Measurements from ENCODE around the gene PLEKHA5. TPM values are rescaled to one million over a fixed set of nuclear protein-coding genes. Genes with fewer than 3 reads are reported as not detected.

PLEKHA5 gene
- total and polyA plus RNA-seq, 2 of the 4 experiments (the other 2 are of a cell fraction): 5.3 to 12.2 TPM

DNA sequence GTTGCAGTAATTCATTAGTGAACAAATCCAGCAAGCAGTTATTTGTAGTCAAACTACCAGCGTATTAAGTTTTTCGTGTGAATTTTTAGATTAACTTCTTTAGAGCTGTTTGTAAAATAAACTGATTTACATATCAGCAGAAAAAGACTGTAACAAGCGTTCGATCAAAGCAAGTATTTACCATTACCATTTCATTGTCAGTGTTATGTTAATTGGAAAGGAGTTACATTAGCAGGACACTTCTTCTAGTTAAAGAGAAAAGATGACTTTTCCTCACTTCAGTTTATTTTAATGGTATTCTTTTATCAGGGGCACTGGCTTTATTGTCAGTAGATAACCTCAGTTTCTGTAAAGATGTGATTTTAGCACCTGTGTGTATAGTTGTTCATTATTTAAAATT, 158.6 kb downstream of the PLEKHA5 start:
- no peak overlapping the region for H3K4me2 ChIP-seq (ENCODE audit: low read depth, low read length)
- H2AFZ ChIP-seq (replicated peaks; ENCODE audit: low read length, poor library complexity): no peak overlapping the region
- no peak overlapping the region for H3K4ac ChIP-seq (ENCODE audit: low read depth, low read length)
- peaks cover 0 to 4% of the 10 kb centered on the region in 2 experiments; a peak in 1 of 4 replicates for H3K79me1 ChIP-seq (ENCODE audit: low read depth in 1 of 2, low read length in 2 of 2)
- in situ Hi-C loops (cut with MboI; ENCODE audit: low sequenced_read_pairs): loop anchor here (25.0 kb wide), 1 partner anchor 851 kb away; no protein-coding TSS in a partner anchor
- H3K9me3 ChIP-seq (ENCODE audit: control insufficient read depth, insufficient read depth, low read length): no peaks in the 10 kb centered on the region
- H4K20me1 ChIP-seq (ENCODE audit: insufficient read depth, low read length): no peaks in the 10 kb centered on the region
- H3K9me1 ChIP-seq (ENCODE audit: insufficient read depth, low read length): no peaks in the 10 kb centered on the region
- H3K18ac ChIP-seq (ENCODE audit: low read depth, low read length): no peak overlapping the region
- H4K91ac ChIP-seq (ENCODE audit: insufficient read depth, low read depth, low read length): no peak overlapping the region
- H2BK120ac ChIP-seq (ENCODE audit: low read depth, low read length): no peak overlapping the region
- H3K27ac ChIP-seq (ENCODE audit: insufficient read depth, low read length): no peak overlapping the region
- no peak overlapping the region for H2AK5ac ChIP-seq (ENCODE audit: low read depth, low read length)
- H2BK20ac ChIP-seq (ENCODE audit: low read depth, low read length): no peak overlapping the region
- H3K27me3 ChIP-seq (ENCODE audit: control insufficient read depth, insufficient read depth, low read length): no peaks in the 10 kb centered on the region
- intact Hi-C loops (cut with micrococcal nuclease): loop anchor here (5.0 to 10.0 kb wide), 4 partner anchors 101 to 1033 kb away; no protein-coding TSS in a partner anchor
- ChIA-PET CTCF (interaction anchor here (0.9 to 1.3 kb wide), 4 partner anchors 12 to 66 kb away, joined by 3 to 5 read pairs (median 3); no protein-coding TSS in a partner anchor), POLR2A (ENCODE audit: unreplicated experiment) (no interaction called here)
- dilution Hi-C loops (cut with HindIII; ENCODE audit: low sequenced_read_pairs, unreplicated experiment): no loop called here
- peaks cover 21% of the 10 kb centered on the region for H3K36me3 ChIP-seq (ENCODE audit: control insufficient read depth, insufficient read depth, low read length)
- H3K23ac ChIP-seq (ENCODE audit: low read depth, low read length): no peak overlapping the region
- TF ChIP-seq RFX5 (IDR thresholded peaks at IDR 0.05; ENCODE audit: low read depth, low read length) (no peak), MXI1 (IDR thresholded peaks at IDR 0.05; ENCODE audit: borderline replicate concordance, low read depth, low read length) (no peak), MAFK (IDR thresholded peaks at IDR 0.05; ENCODE audit: low read depth, low read length) (no peak), RAD21 (IDR thresholded peaks at IDR 0.05; ENCODE audit: low read length) (no peak), CEBPB (IDR thresholded peaks at IDR 0.05; ENCODE audit: low read depth, low read length) (no peak), RCOR1 (IDR thresholded peaks at IDR 0.05; ENCODE audit: insufficient replicate concordance, low read length) (no peak), BHLHE40 (IDR thresholded peaks at IDR 0.05; ENCODE audit: low read depth, low read length) (no peak), NFE2L2 (IDR thresholded peaks at IDR 0.05; ENCODE audit: low read depth, low read length) (no peak), MAZ (IDR thresholded peaks at IDR 0.05; ENCODE audit: borderline replicate concordance, low read depth, low read length) (no peak), FOS (IDR thresholded peaks at IDR 0.05; ENCODE audit: low read depth, low read length) (no peak), CHD1 (IDR thresholded peaks at IDR 0.05; ENCODE audit: low read depth, low read length) (no peak), POLR2A (IDR thresholded peaks at IDR 0.05; ENCODE audit: low read depth, low read length) (no peak), SMC3 (IDR thresholded peaks at IDR 0.05; ENCODE audit: low read depth, low read length) (no peak)
- TF ChIP-seq, protein P1, sequence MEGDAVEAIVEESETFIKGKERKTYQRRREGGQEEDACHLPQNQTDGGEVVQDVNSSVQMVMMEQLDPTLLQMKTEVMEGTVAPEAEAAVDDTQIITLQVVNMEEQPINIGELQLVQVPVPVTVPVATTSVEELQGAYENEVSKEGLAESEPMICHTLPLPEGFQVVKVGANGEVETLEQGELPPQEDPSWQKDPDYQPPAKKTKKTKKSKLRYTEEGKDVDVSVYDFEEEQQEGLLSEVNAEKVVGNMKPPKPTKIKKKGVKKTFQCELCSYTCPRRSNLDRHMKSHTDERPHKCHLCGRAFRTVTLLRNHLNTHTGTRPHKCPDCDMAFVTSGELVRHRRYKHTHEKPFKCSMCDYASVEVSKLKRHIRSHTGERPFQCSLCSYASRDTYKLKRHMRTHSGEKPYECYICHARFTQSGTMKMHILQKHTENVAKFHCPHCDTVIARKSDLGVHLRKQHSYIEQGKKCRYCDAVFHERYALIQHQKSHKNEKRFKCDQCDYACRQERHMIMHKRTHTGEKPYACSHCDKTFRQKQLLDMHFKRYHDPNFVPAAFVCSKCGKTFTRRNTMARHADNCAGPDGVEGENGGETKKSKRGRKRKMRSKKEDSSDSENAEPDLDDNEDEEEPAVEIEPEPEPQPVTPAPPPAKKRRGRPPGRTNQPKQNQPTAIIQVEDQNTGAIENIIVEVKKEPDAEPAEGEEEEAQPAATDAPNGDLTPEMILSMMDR (conservative IDR thresholded peaks at IDR 0.05; ENCODE audit: low read depth, low read length): no peak
- TF ChIP-seq, protein P2, sequence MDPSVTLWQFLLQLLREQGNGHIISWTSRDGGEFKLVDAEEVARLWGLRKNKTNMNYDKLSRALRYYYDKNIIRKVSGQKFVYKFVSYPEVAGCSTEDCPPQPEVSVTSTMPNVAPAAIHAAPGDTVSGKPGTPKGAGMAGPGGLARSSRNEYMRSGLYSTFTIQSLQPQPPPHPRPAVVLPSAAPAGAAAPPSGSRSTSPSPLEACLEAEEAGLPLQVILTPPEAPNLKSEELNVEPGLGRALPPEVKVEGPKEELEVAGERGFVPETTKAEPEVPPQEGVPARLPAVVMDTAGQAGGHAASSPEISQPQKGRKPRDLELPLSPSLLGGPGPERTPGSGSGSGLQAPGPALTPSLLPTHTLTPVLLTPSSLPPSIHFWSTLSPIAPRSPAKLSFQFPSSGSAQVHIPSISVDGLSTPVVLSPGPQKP (IDR thresholded peaks at IDR 0.05; ENCODE audit: borderline replicate concordance, low read depth, low read length): no peak
- TF ChIP-seq, protein P3, sequence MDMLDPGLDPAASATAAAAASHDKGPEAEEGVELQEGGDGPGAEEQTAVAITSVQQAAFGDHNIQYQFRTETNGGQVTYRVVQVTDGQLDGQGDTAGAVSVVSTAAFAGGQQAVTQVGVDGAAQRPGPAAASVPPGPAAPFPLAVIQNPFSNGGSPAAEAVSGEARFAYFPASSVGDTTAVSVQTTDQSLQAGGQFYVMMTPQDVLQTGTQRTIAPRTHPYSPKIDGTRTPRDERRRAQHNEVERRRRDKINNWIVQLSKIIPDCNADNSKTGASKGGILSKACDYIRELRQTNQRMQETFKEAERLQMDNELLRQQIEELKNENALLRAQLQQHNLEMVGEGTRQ (IDR thresholded peaks at IDR 0.05; ENCODE audit: low read depth, low read length): no peak
- no peak overlapping the region for H3K14ac ChIP-seq (replicated peaks; ENCODE audit: low read depth, low read length)
- no peak overlapping the region for H4K5ac ChIP-seq (ENCODE audit: low read depth, low read length)
- no peak overlapping the region for H2AK9ac ChIP-seq (replicated peaks; ENCODE audit: low read depth, low read length, poor library complexity)
- H3K4me3 ChIP-seq (ENCODE audit: insufficient read depth, low read depth, low read length): no peak overlapping the region
- H2BK15ac ChIP-seq (ENCODE audit: low read depth, low read length): no peak overlapping the region
- no CpG with 5 or more reads among the region's 4 CpGs for WGBS, 2 experiments (ENCODE audit: extremely low coverage in 2 of 2, insufficient read length in 1 of 2)
- no peak overlapping the region for H3K56ac ChIP-seq (ENCODE audit: extremely low read depth, insufficient read depth, low read length)
- H3K9ac ChIP-seq (ENCODE audit: low read depth, low read length): no peak overlapping the region
- no peak for ATAC-seq (ENCODE audit: low read depth)
- no peak overlapping the region for H2BK5ac ChIP-seq (ENCODE audit: low read depth, low read length, poor library complexity, severe bottlenecking)
- no TSS peak for BruUV-seq (replicated peaks)
- no peak for DNase-seq
- H4K8ac ChIP-seq (ENCODE audit: low read depth in 2 of 2, low read length in 2 of 2): no peak overlapping the region
- no peaks in the 10 kb centered on the region for H3K4me1 ChIP-seq (ENCODE audit: control insufficient read depth, insufficient read depth, low read length)

Data from IMR-90 (cell line).